HCT116 (cell line): ENCODE measurements around the gene NSUN3. TPM values are rescaled to one million over a fixed set of nuclear protein-coding genes. Genes with fewer than 3 reads are reported as not detected.

Source experiments
- ATAC-seq: fragments of 200-7000 bp; cut with Tn5 transposase; 2 replicates; pipeline ENCODE4 v1.9.1; 2020; ENCODE audit warnings: mild to moderate bottlenecking, moderate library complexity
- BruUV-seq: library from RNA; stranded (reverse); fragments of 400-500 nt; replicated peaks from 2 replicates; lab custom pipeline; 2021; lab: Mats Ljungman, UMichigan
- CTCF ChIA-PET: fragments of 300-600 bp; sonication (Branson Sonifier 250); formaldehyde crosslinking; loops from one replicate; lab custom pipeline; 2021; ENCODE audit warnings: antibody characterized with exemption; lab: Charles Lee
- POLR2A ChIA-PET: fragments of 300-600, 350-600 bp; sonication (Branson Sonifier 250); formaldehyde crosslinking; loops from one replicate; lab custom pipeline; 2021; ENCODE audit warnings: antibody characterized with exemption; lab: Charles Lee
- RAD21 ChIA-PET, 2 experiments: fragments of 300-600 bp; sonication (Branson Sonifier 250); formaldehyde crosslinking; loops; one replicate each; lab custom pipeline; 2023; ENCODE audit warnings: low total read pairs in 2 of 2; ENCODE audit not compliant: uncharacterized antibody in 2 of 2, unreplicated experiment in 2 of 2, low non-redundant PET in 1 of 2; lab: Charles Lee
- DNase-seq: peaks from one replicate; pipeline ENCODE4 v3.0.0-alpha.2; 2010; ENCODE audit warnings: low read depth, low spot score
- H2AFZ ChIP-seq: fragments of 200-600 bp; shearing (Covaris generic), sonication (generic); 2 replicates; pipeline ENCODE4 v1.6.1; 2017; ENCODE audit warnings: low read depth, mixed run types, mixed read lengths, antibody characterized with exemption, low read length; ENCODE audit not compliant: poor library complexity, severe bottlenecking
- H3K27ac ChIP-seq: 2 replicates; pipeline ENCODE4 v1.5.1; 2012; ENCODE audit warnings: low read depth, low read length
- H3K27me3 ChIP-seq: fragments of 200-600 bp; sonication (generic); 2 replicates; pipeline ENCODE4 v1.6.1; 2016; ENCODE audit warnings: mixed run types, low read length, mixed read lengths; ENCODE audit not compliant: insufficient read depth
- H3K36me3 ChIP-seq, 2 experiments: fragments of 200-500 bp in 1 of 2; fragments of 200-600 bp in 1 of 2; sonication (Bioruptor generic) in 1 of 2; sonication (generic) in 1 of 2; 2 replicates each; pipeline versions ENCODE4 v1.5.1 to v1.6.1; 2014 to 2016; ENCODE audit warnings: low read length in 2 of 2, inconsistent platforms in 1 of 2, mixed read lengths in 1 of 2, mixed run types in 1 of 2; ENCODE audit not compliant: insufficient read depth in 2 of 2, control insufficient read depth in 1 of 2
- H3K4me1 ChIP-seq, 2 experiments: fragments of 200-600 bp in 1 of 2; sonication (generic) in 1 of 2; 2 replicates each; pipeline versions ENCODE4 v1.5.1 to v1.6.1; 2012 to 2017; ENCODE audit warnings: low read length in 2 of 2, inconsistent platforms in 1 of 2, mild to moderate bottlenecking in 1 of 2, mixed read lengths in 1 of 2, mixed run types in 1 of 2, moderate library complexity in 1 of 2; ENCODE audit not compliant: insufficient read depth in 2 of 2, control insufficient read depth in 1 of 2
- H3K4me2 ChIP-seq: fragments of 200-600 bp; sonication (generic); 2 replicates; pipeline ENCODE4 v1.6.1; 2017; ENCODE audit warnings: mixed run types, low read length, mixed read lengths
- H3K4me3 ChIP-seq, 2 experiments: fragments of 200-600 bp in 1 of 2; sonication (generic) in 1 of 2; replicated peaks in 1 of 2; 2 replicates each; pipeline ENCODE4 v1.5.1; 2011 to 2016; ENCODE audit warnings: low read length in 2 of 2, control low read depth in 1 of 2, low read depth in 1 of 2, mild to moderate bottlenecking in 1 of 2, mixed read lengths in 1 of 2, mixed run types in 1 of 2
- H3K79me2 ChIP-seq: fragments of 200-600 bp; sonication (generic); 2 replicates; pipeline ENCODE4 v1.6.1; 2017; ENCODE audit warnings: mild to moderate bottlenecking, mixed run types, low read length, moderate library complexity, mixed read lengths; ENCODE audit not compliant: insufficient read depth
- H3K9ac ChIP-seq: fragments of 200-600 bp; sonication (generic); 2 replicates; pipeline ENCODE4 v1.6.1; 2016; ENCODE audit warnings: low read length, mixed read lengths
- H3K9me2 ChIP-seq: fragments of 200-600 bp; sonication (generic), shearing (Covaris generic); 2 replicates; pipeline ENCODE4 v1.6.1; 2017; ENCODE audit warnings: mixed run types, mild to moderate bottlenecking, moderate library complexity; ENCODE audit not compliant: insufficient read depth
- H3K9me3 ChIP-seq, 2 experiments: fragments of 200-500 bp in 1 of 2; fragments of 200-600 bp in 1 of 2; sonication (Bioruptor generic) in 1 of 2; sonication (generic) in 1 of 2; 2 replicates each; pipeline ENCODE4 v1.6.1; 2014 to 2017; ENCODE audit warnings: low read length in 2 of 2, mixed read lengths in 2 of 2, inconsistent platforms in 1 of 2, low read depth in 1 of 2, mild to moderate bottlenecking in 1 of 2, mixed run types in 1 of 2, moderate library complexity in 1 of 2; ENCODE audit not compliant: control insufficient read depth in 1 of 2, insufficient read depth in 1 of 2
- H4K20me1 ChIP-seq: fragments of 200-600 bp; sonication (generic), shearing (Covaris generic); 2 replicates; pipeline ENCODE4 v1.6.1; 2017; ENCODE audit warnings: mixed run types, mild to moderate bottlenecking, moderate library complexity; ENCODE audit not compliant: insufficient read depth
- CBX3 ChIP-seq: IDR thresholded peaks from 2 replicates; pipeline ENCODE4 v1.6.1; 2012; ENCODE audit warnings: low read depth
- EGR1 ChIP-seq: IDR thresholded peaks from 2 replicates; pipeline ENCODE4 v1.6.1; 2012; ENCODE audit warnings: low read depth
- RAD21 ChIP-seq: IDR thresholded peaks from 2 replicates; pipeline ENCODE4 v1.6.1; 2012; ENCODE audit warnings: low read depth, mild to moderate bottlenecking
- SIN3A ChIP-seq: IDR thresholded peaks from 2 replicates; pipeline ENCODE4 v1.6.1; 2012; ENCODE audit warnings: low read depth
- SRF ChIP-seq: IDR thresholded peaks from 2 replicates; pipeline ENCODE4 v1.6.1; 2012; ENCODE audit warnings: low read depth
- TCF7L2 ChIP-seq: IDR thresholded peaks from 2 replicates; pipeline ENCODE4 v1.7.0; 2011; ENCODE audit warnings: borderline replicate concordance, inconsistent platforms; ENCODE audit not compliant: insufficient read depth, insufficient read length; ENCODE audit errors: extremely low read depth
- ZNF274 ChIP-seq: fragments of 200-500 bp; sonication (Bioruptor generic); IDR thresholded peaks from 2 replicates; pipeline ENCODE4 v1.6.1; 2014; ENCODE audit warnings: mild to moderate bottlenecking, low read depth, low read length, inconsistent platforms
- intact Hi-C: fragments of 100-400 bp; cut with micrococcal nuclease; formaldehyde crosslinking; loops from 2 replicates; pipeline ENCODE4 v1.10.0; 2022
- total RNA-seq: library from RNA; stranded (reverse); gene quantifications from one replicate; pipeline ENCODE4 v1.2.1, GENCODE V29; 2021; ENCODE audit not compliant: unreplicated experiment
- TF ChIP-seq, protein P1 (sequence below): IDR thresholded peaks from 2 replicates; pipeline ENCODE4 v1.6.1; 2012
- TF ChIP-seq, protein P2 (sequence below), 3 experiments: fragments of 200-600 bp in 1 of 3; sonication (generic) in 1 of 3; IDR thresholded peaks in 2 of 3; conservative IDR thresholded peaks in 1 of 3; 2 replicates each; pipeline ENCODE4 v1.5.1; 2012 to 2017; ENCODE audit warnings: low read depth in 2 of 3, low read length in 2 of 3, antibody characterized with exemption in 1 of 3, borderline replicate concordance in 1 of 3, control low read depth in 1 of 3, mild to moderate bottlenecking in 1 of 3, mixed read lengths in 1 of 3, mixed run types in 1 of 3, moderate library complexity in 1 of 3; ENCODE audit not compliant: insufficient read depth in 1 of 3
- TF ChIP-seq, protein P3 (sequence below): IDR thresholded peaks from 2 replicates; pipeline ENCODE4 v1.6.1; 2011; ENCODE audit warnings: mild to moderate bottlenecking, low read length, moderate library complexity; ENCODE audit not compliant: insufficient replicate concordance; ENCODE audit errors: extremely low read depth
- TF ChIP-seq, protein P4 (sequence below): IDR thresholded peaks from 2 replicates; pipeline ENCODE4 v1.6.1; 2012; ENCODE audit warnings: low read depth
- TF ChIP-seq, protein P5 (sequence below): IDR thresholded peaks from 2 replicates; pipeline ENCODE4 v1.6.1; 2012

NSUN3 gene
- total RNA-seq, 1 experiment from 2014 or later, result 6.6 TPM

DNA sequence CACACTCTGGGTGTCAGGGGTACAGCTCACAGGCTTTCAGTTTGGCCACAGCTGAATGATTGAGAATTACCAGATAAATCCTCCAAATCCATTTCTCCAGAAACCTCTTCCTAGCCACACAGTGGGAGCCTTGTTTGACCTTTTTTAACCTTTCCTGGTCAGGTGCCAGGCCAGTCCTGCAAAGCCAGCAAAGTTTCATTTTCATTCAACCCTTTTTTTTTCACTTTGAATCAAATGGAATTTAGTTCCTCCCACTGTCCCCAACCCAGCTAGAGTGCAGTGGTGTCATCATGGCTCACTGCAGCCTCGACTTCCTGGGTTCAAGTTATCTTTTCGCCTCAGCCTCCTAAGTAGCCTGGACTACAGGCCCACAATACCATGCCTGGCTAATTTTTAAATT, 67.8 kb downstream of the NSUN3 start:
- H2AFZ ChIP-seq, result no peak overlapping the region
- H3K79me2 ChIP-seq, result no peaks in the 10 kb centered on the region
- H3K4me2 ChIP-seq, result no peak overlapping the region
- no peak overlapping the region for H3K27ac ChIP-seq
- no peaks in the 10 kb centered on the region for H4K20me1 ChIP-seq
- H3K36me3 ChIP-seq, result 0 out of 4 replicates have a peak, but pooled peaks cover 0 to 3% of the 10 kb centered on the region in 2 experiments
- ChIA-PET CTCF (no interaction called here), RAD21 (no interaction called here), POLR2A (no interaction called here)
- intact Hi-C loops, result no loop called here
- BruUV-seq, result no TSS peak
- DNase-seq, result no peak
- TF ChIP-seq, protein P1, sequence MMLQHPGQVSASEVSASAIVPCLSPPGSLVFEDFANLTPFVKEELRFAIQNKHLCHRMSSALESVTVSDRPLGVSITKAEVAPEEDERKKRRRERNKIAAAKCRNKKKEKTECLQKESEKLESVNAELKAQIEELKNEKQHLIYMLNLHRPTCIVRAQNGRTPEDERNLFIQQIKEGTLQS, result no peak
- TF ChIP-seq SIN3A, result no peak
- TF ChIP-seq SRF, result no peak
- no peak for TF ChIP-seq RAD21
- TF ChIP-seq ZNF274, result no peak
- TF ChIP-seq, protein P2, sequence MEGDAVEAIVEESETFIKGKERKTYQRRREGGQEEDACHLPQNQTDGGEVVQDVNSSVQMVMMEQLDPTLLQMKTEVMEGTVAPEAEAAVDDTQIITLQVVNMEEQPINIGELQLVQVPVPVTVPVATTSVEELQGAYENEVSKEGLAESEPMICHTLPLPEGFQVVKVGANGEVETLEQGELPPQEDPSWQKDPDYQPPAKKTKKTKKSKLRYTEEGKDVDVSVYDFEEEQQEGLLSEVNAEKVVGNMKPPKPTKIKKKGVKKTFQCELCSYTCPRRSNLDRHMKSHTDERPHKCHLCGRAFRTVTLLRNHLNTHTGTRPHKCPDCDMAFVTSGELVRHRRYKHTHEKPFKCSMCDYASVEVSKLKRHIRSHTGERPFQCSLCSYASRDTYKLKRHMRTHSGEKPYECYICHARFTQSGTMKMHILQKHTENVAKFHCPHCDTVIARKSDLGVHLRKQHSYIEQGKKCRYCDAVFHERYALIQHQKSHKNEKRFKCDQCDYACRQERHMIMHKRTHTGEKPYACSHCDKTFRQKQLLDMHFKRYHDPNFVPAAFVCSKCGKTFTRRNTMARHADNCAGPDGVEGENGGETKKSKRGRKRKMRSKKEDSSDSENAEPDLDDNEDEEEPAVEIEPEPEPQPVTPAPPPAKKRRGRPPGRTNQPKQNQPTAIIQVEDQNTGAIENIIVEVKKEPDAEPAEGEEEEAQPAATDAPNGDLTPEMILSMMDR (IDR thresholded peaks at IDR 0.05 in 2 of 3, conservative IDR thresholded peaks at IDR 0.05 in 1 of 3; ENCODE audit: borderline replicate concordance in 1 of 3, insufficient read depth in 1 of 3, low read depth in 2 of 3, low read length in 2 of 3), result no peak
- no peak for TF ChIP-seq CBX3
- TF ChIP-seq EGR1, result no peak
- no peak overlapping the region for H3K9ac ChIP-seq
- H3K27me3 ChIP-seq, result no peaks in the 10 kb centered on the region
- no peak for ATAC-seq
- no peak overlapping the region for H3K4me3 ChIP-seq
- no peaks in the 10 kb centered on the region for H3K9me2 ChIP-seq
- H3K9me3 ChIP-seq, result no peaks in the 10 kb centered on the region
- H3K4me1 ChIP-seq, result no peaks in the 10 kb centered on the region

DNA sequence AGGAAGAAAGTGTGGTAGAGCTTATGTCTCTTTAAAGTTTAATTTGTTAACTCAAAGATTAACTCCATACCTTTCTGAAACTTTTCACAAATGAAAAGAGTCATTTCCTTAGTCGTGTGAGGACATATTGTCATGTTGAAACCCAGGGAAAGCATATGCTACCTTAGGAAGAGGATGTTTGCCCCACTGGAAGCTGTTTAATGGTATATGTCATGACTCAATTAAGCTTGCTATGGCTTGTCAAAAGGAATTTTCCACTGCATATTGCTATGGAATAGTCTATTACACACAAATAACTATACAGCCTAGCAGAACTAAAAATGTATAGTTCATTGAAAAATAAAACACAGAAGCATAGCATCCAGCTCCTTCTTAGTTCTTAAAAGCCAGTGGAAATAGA, 69.9 kb downstream of the NSUN3 start:
- no peak for DNase-seq
- Histone ChIP-seq H3K4me2 (no peak overlapping the region), H3K36me3 (no peaks in the 10 kb centered on the region), H3K4me3 (no peak overlapping the region), H3K4me1 (no peaks in the 10 kb centered on the region), H3K27ac (no peak overlapping the region), H3K9me3 (no peaks in the 10 kb centered on the region), H3K9me2 (no peaks in the 10 kb centered on the region), H3K9ac (no peak overlapping the region), H2AFZ (no peak overlapping the region), H4K20me1 (no peaks in the 10 kb centered on the region), H3K79me2 (no peaks in the 10 kb centered on the region), H3K27me3 (no peaks in the 10 kb centered on the region)
- ChIA-PET RAD21 (no interaction called here), CTCF (no interaction called here), POLR2A (no interaction called here)
- no peak for ATAC-seq
- BruUV-seq, result no TSS peak
- intact Hi-C loops, result no loop called here
- TF ChIP-seq CBX3, result no peak
- no peak for TF ChIP-seq EGR1
- TF ChIP-seq, protein P3, sequence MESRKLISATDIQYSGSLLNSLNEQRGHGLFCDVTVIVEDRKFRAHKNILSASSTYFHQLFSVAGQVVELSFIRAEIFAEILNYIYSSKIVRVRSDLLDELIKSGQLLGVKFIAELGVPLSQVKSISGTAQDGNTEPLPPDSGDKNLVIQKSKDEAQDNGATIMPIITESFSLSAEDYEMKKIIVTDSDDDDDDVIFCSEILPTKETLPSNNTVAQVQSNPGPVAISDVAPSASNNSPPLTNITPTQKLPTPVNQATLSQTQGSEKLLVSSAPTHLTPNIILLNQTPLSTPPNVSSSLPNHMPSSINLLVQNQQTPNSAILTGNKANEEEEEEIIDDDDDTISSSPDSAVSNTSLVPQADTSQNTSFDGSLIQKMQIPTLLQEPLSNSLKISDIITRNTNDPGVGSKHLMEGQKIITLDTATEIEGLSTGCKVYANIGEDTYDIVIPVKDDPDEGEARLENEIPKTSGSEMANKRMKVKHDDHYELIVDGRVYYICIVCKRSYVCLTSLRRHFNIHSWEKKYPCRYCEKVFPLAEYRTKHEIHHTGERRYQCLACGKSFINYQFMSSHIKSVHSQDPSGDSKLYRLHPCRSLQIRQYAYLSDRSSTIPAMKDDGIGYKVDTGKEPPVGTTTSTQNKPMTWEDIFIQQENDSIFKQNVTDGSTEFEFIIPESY, result no peak
- TF ChIP-seq TCF7L2, result no peak
- TF ChIP-seq RAD21, result no peak
- TF ChIP-seq, protein P4, sequence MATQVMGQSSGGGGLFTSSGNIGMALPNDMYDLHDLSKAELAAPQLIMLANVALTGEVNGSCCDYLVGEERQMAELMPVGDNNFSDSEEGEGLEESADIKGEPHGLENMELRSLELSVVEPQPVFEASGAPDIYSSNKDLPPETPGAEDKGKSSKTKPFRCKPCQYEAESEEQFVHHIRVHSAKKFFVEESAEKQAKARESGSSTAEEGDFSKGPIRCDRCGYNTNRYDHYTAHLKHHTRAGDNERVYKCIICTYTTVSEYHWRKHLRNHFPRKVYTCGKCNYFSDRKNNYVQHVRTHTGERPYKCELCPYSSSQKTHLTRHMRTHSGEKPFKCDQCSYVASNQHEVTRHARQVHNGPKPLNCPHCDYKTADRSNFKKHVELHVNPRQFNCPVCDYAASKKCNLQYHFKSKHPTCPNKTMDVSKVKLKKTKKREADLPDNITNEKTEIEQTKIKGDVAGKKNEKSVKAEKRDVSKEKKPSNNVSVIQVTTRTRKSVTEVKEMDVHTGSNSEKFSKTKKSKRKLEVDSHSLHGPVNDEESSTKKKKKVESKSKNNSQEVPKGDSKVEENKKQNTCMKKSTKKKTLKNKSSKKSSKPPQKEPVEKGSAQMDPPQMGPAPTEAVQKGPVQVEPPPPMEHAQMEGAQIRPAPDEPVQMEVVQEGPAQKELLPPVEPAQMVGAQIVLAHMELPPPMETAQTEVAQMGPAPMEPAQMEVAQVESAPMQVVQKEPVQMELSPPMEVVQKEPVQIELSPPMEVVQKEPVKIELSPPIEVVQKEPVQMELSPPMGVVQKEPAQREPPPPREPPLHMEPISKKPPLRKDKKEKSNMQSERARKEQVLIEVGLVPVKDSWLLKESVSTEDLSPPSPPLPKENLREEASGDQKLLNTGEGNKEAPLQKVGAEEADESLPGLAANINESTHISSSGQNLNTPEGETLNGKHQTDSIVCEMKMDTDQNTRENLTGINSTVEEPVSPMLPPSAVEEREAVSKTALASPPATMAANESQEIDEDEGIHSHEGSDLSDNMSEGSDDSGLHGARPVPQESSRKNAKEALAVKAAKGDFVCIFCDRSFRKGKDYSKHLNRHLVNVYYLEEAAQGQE, result no peak
- TF ChIP-seq SIN3A, result no peak
- TF ChIP-seq, protein P5, sequence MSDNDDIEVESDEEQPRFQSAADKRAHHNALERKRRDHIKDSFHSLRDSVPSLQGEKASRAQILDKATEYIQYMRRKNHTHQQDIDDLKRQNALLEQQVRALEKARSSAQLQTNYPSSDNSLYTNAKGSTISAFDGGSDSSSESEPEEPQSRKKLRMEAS, result no peak
